ENCODE measurements around the gene ANKRD13C.

DNA sequence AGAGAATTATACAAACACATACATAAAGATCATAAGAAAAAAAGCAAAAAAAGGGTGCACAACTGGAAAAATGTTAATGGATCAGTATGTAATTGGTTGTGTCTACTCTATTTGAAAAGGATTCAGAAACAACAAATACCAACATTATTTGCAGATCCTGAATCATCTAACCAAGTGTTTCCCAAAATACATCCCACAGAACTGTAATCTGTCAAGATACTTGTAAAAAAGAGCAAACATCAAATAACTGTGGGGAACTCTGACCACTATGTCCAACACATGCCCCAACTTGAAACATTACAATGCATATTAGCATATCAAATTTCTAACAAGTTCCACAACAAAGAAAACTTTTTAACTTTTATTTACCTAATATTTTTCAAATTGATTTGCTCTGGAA, 22.6 kb downstream of the ANKRD13C start:
- TF ChIP-seq, protein P1, sequence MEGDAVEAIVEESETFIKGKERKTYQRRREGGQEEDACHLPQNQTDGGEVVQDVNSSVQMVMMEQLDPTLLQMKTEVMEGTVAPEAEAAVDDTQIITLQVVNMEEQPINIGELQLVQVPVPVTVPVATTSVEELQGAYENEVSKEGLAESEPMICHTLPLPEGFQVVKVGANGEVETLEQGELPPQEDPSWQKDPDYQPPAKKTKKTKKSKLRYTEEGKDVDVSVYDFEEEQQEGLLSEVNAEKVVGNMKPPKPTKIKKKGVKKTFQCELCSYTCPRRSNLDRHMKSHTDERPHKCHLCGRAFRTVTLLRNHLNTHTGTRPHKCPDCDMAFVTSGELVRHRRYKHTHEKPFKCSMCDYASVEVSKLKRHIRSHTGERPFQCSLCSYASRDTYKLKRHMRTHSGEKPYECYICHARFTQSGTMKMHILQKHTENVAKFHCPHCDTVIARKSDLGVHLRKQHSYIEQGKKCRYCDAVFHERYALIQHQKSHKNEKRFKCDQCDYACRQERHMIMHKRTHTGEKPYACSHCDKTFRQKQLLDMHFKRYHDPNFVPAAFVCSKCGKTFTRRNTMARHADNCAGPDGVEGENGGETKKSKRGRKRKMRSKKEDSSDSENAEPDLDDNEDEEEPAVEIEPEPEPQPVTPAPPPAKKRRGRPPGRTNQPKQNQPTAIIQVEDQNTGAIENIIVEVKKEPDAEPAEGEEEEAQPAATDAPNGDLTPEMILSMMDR (IDR thresholded peaks at IDR 0.05), result no peak
- TF ChIP-seq POLR2A (IDR thresholded peaks at IDR 0.05), result no peak
- TF ChIP-seq EP300 (IDR thresholded peaks at IDR 0.05), result no peak
